GM18861 (cell line): ENCODE results near the gene AGBL4.

Experiments
- ATAC-seq: cut with Tn5 transposase; IDR thresholded peaks from one replicate; pipeline ENCODE4 v1.9.1; 2021; ENCODE audit not compliant: unreplicated experiment

AGBL4 gene

GRCh38 chr1:48568501-48568900 is 1455.3 kb downstream of the AGBL4 start:
- ATAC-seq = no peak

- no peak for ATAC-seq
Observed at GRCh38 chr1:48566492-48566891, 1457.3 kb downstream of the AGBL4 start.

GRCh38 chr1:48563021-48563420 is 1460.7 kb downstream of the AGBL4 start:
- no peak for ATAC-seq

GRCh38 chr1:48561444-48561843 is 1462.3 kb downstream of the AGBL4 start:
- ATAC-seq = no peak

- ATAC-seq = no peak
Observed at GRCh38 chr1:48560577-48560976, 1463.2 kb downstream of the AGBL4 start.

GRCh38 chr1:48560116-48560515 is 1463.6 kb downstream of the AGBL4 start:
- ATAC-seq = no peak

- ATAC-seq = no peak
Observed at GRCh38 chr1:48558366-48558765, 1465.4 kb downstream of the AGBL4 start.

- ATAC-seq = no peak
Observed at GRCh38 chr1:48556186-48556850, 1467.4 kb downstream of the AGBL4 start.

GRCh38 chr1:48555271-48555670 is 1468.5 kb downstream of the AGBL4 start:
- no peak for ATAC-seq

GRCh38 chr1:48552903-48553606 is 1470.7 kb downstream of the AGBL4 start:
- no peak for ATAC-seq

- ATAC-seq = no peak
Observed at GRCh38 chr1:48552420-48552819, 1471.3 kb downstream of the AGBL4 start.

- ATAC-seq = no peak
Observed at GRCh38 chr1:48548985-48549384, 1474.8 kb downstream of the AGBL4 start.

GRCh38 chr1:48547561-48548220 is 1476.1 kb downstream of the AGBL4 start:
- no peak for ATAC-seq

- ATAC-seq = no peak
Observed at GRCh38 chr1:48543854-48544253, 1479.9 kb downstream of the AGBL4 start.

GRCh38 chr1:48540587-48540986 is 1483.2 kb downstream of the AGBL4 start:
- no peak for ATAC-seq

GRCh38 chr1:48536477-48536876 is 1487.3 kb downstream of the AGBL4 start:
- no peak for ATAC-seq

- ATAC-seq = no peak
Observed at GRCh38 chr1:48532976-48533375, 1490.8 kb downstream of the AGBL4 start.

GRCh38 chr1:48530727-48531351 is 1492.9 kb downstream of the AGBL4 start:
- peak; percentile 69 for ATAC-seq

GRCh38 chr1:48527051-48527450 is 1496.7 kb downstream of the AGBL4 start:
- ATAC-seq = no peak

- ATAC-seq = no peak
Observed at GRCh38 chr1:48526008-48526710, 1497.6 kb downstream of the AGBL4 start.

- ATAC-seq = no peak
Observed at GRCh38 chr1:48524892-48525467, 1498.8 kb downstream of the AGBL4 start.
